CD14-positive monocyte (primary cell): ENCODE results near the gene MCOLN2. TPM values are rescaled to one million over a fixed set of nuclear protein-coding genes. Genes with fewer than 3 reads are reported as not detected.

Experiments
- DNase-seq, 3 donors: peaks; one replicate each; pipeline ENCODE4 v3.0.0-alpha.2; 2011 to 2022
- H2AFZ ChIP-seq: 2 replicates; pipeline ENCODE4 v1.6.0; 2012; ENCODE audit warnings: mild to moderate bottlenecking, low read depth, low read length, inconsistent platforms; ENCODE audit not compliant: insufficient read depth, poor library complexity, severe bottlenecking
- H3K27ac ChIP-seq, 2 donors: 1 replicate in 1 of 2; 2 replicates in 1 of 2; pipeline ENCODE4 v1.5.1; 2012 to 2013; ENCODE audit warnings: low read length in 2 of 2, control low read depth in 1 of 2, inconsistent platforms in 1 of 2, low read depth in 1 of 2, mild to moderate bottlenecking in 1 of 2
- H3K27me3 ChIP-seq, 2 donors: one replicate each; pipeline versions ENCODE4 v1.6.0 to v1.6.1; 2011 to 2013; ENCODE audit warnings: low read length in 2 of 2; ENCODE audit not compliant: control insufficient read depth in 2 of 2, insufficient read depth in 2 of 2
- H3K36me3 ChIP-seq, 2 donors: replicated peaks in 1 of 2; 1 replicate in 1 of 2; 2 replicates in 1 of 2; pipeline versions ENCODE4 v1.5.1 to v1.6.1; 2012 to 2013; ENCODE audit warnings: low read length in 2 of 2, control low read depth in 1 of 2, inconsistent platforms in 1 of 2, mild to moderate bottlenecking in 1 of 2; ENCODE audit not compliant: insufficient read depth in 2 of 2, control insufficient read depth in 1 of 2
- H3K4me1 ChIP-seq, 2 donors: 1 replicate in 1 of 2; 2 replicates in 1 of 2; pipeline versions ENCODE4 v1.5.1 to v1.6.1; 2012 to 2013; ENCODE audit warnings: low read length in 2 of 2, control low read depth in 1 of 2, inconsistent platforms in 1 of 2, mild to moderate bottlenecking in 1 of 2, moderate library complexity in 1 of 2; ENCODE audit not compliant: insufficient read depth in 2 of 2, control insufficient read depth in 1 of 2
- H3K4me2 ChIP-seq: replicated peaks from 2 replicates; pipeline ENCODE3; 2012; ENCODE audit warnings: low read length, moderate library complexity, mild to moderate bottlenecking; ENCODE audit not compliant: poor library complexity, severe bottlenecking; ENCODE audit errors: extremely low read depth
- H3K4me3 ChIP-seq, 3 experiments: fragments of 200-600 bp in 1 of 3; sonication (generic) in 1 of 3; replicated peaks in 1 of 3; 1 replicate in 2 of 3; 2 replicates in 1 of 3; pipeline ENCODE4 v1.5.1; 2011 to 2013; ENCODE audit warnings: low read length in 3 of 3, mild to moderate bottlenecking in 3 of 3, control low read depth in 2 of 3, low read depth in 2 of 3, inconsistent platforms in 1 of 3, moderate library complexity in 1 of 3
- H3K79me2 ChIP-seq: 2 replicates; pipeline ENCODE4 v1.6.0; 2012; ENCODE audit warnings: mild to moderate bottlenecking, control low read depth, inconsistent platforms, low read length, moderate library complexity; ENCODE audit not compliant: insufficient read depth
- H3K9ac ChIP-seq: 2 replicates; pipeline ENCODE4 v1.6.0; 2017; ENCODE audit warnings: low read length, mild to moderate bottlenecking; ENCODE audit not compliant: insufficient read depth, poor library complexity, severe bottlenecking
- H3K9me3 ChIP-seq, 2 donors: replicated peaks in 1 of 2; 1 replicate in 1 of 2; 2 replicates in 1 of 2; pipeline versions ENCODE4 v1.5.1 to v1.6.1; 2012 to 2013; ENCODE audit warnings: low read length in 2 of 2, control low read depth in 1 of 2; ENCODE audit not compliant: control insufficient read depth in 1 of 2, insufficient read depth in 1 of 2
- H4K20me1 ChIP-seq: 2 replicates; pipeline ENCODE4 v1.6.0; 2012; ENCODE audit warnings: mild to moderate bottlenecking, low read length, control low read depth, moderate library complexity; ENCODE audit not compliant: insufficient read depth
- H3K27ac Mint-ChIP-seq, 7 donors: one replicate each; pipeline ENCODE4 v1.8.0; 2020; ENCODE audit warnings: mild to moderate bottlenecking in 7 of 7, mixed read lengths in 7 of 7, moderate library complexity in 6 of 7, inconsistent platforms in 2 of 7
- H3K27me3 Mint-ChIP-seq, 3 donors: one replicate each; pipeline ENCODE4 v1.8.0; 2021 to 2022; ENCODE audit warnings: low read depth in 3 of 3, mild to moderate bottlenecking in 3 of 3, mixed read lengths in 3 of 3, moderate library complexity in 3 of 3, inconsistent platforms in 1 of 3
- H3K36me3 Mint-ChIP-seq, 2 donors: one replicate each; pipeline ENCODE4 v1.8.0; 2020; ENCODE audit warnings: mixed read lengths in 2 of 2, inconsistent platforms in 1 of 2, mild to moderate bottlenecking in 1 of 2
- H3K4me1 Mint-ChIP-seq: one replicate; pipeline ENCODE4 v1.8.0; 2020; ENCODE audit warnings: mild to moderate bottlenecking, mixed read lengths
- H3K4me3 Mint-ChIP-seq, 2 donors: one replicate each; pipeline ENCODE4 v1.8.0; 2020; ENCODE audit warnings: mild to moderate bottlenecking in 2 of 2, mixed read lengths in 2 of 2, moderate library complexity in 1 of 2
- H3K9me3 Mint-ChIP-seq, 7 donors: one replicate each; pipeline ENCODE4 v1.8.0; 2020 to 2022; ENCODE audit warnings: mixed read lengths in 7 of 7, mild to moderate bottlenecking in 6 of 7, moderate library complexity in 6 of 7, inconsistent platforms in 2 of 7
- WGBS: methylation state at CpG from one replicate; pipeline ENCODE4 v1.1.5; 2013; ENCODE audit warnings: missing lambda C conversion rate; ENCODE audit not compliant: insufficient coverage; 5-methylcytosine and 5-hydroxymethylcytosine counted together
- intact Hi-C, 2 donors: fragments of 100-400 bp; cut with micrococcal nuclease; formaldehyde crosslinking; loops; one replicate each; pipeline versions ENCODE4 v1.15.0 to v1.15.1; 2023
- polyA plus RNA-seq, 3 donors: library from polyadenylated mRNA; depleted of rRNA in 1 of 3; unstranded in 2 of 3; stranded (reverse) in 1 of 3; fragments of 300-500 nt in 2 of 3; fragments of >200 nt in 1 of 3; fragmentation: Illumina TruSeq in 2 of 3; gene quantifications; 1 replicate in 2 of 3; 2 replicates in 1 of 3; pipeline ENCODE4 v1.2.3, GENCODE V29; 2012 to 2021
- TF ChIP-seq, protein P1 (sequence below): fragments of 200-600 bp; IDR thresholded peaks from one replicate; pipeline ENCODE4 v1.8.0; 2022; ENCODE audit warnings: antibody characterized with exemption, mild to moderate bottlenecking

The MCOLN2 gene
- polyA plus RNA-seq, 3 donors: 0.51 to 2.7 (median 1.1) TPM

DNA sequence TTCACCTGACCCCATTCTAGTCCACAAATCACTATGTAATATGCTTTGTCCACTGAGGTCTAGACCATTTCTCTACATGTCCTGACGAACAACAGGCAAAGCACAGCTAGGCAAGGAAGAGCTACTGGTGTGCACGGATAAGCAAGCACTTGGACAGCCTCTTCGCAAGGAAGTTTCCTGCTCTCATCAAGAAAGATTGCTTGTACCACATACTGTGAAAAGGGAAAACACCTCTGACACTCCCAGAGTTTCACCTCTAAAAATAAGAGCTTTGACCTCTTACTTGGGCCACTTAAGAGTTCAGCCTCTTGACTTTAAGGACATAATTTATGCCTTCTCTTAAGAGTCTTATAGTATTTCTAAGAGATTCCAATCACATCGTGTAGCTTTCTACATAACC is 67.9 kb downstream of the MCOLN2 start:
- H4K20me1 ChIP-seq: no peaks in the 10 kb centered on the region
- H3K36me3 ChIP-seq: no peaks in the 10 kb centered on the region
- intact Hi-C loops: no loop called here
- H3K4me1 ChIP-seq: no peaks in the 10 kb centered on the region
- H3K4me3 ChIP-seq: no peak overlapping the region
- Mint-ChIP-seq H3K36me3 (no peaks in the 10 kb centered on the region), H3K27me3 (peaks cover 0 to 3% (median 2%) of the 10 kb centered on the region in 3 donors), H3K9me3 (no peaks in the 10 kb centered on the region), H3K27ac (no peak overlapping the region), H3K4me1 (no peaks in the 10 kb centered on the region), H3K4me3 (no peak overlapping the region)
- no peak for DNase-seq
- 100% methylated on average over 2 of the region's 4 CpGs for WGBS
- H2AFZ ChIP-seq: no peak overlapping the region
- H3K27me3 ChIP-seq: no peaks in the 10 kb centered on the region
- H3K9me3 ChIP-seq: no peaks in the 10 kb centered on the region
- no peak overlapping the region for H3K27ac ChIP-seq
- TF ChIP-seq, protein P1, sequence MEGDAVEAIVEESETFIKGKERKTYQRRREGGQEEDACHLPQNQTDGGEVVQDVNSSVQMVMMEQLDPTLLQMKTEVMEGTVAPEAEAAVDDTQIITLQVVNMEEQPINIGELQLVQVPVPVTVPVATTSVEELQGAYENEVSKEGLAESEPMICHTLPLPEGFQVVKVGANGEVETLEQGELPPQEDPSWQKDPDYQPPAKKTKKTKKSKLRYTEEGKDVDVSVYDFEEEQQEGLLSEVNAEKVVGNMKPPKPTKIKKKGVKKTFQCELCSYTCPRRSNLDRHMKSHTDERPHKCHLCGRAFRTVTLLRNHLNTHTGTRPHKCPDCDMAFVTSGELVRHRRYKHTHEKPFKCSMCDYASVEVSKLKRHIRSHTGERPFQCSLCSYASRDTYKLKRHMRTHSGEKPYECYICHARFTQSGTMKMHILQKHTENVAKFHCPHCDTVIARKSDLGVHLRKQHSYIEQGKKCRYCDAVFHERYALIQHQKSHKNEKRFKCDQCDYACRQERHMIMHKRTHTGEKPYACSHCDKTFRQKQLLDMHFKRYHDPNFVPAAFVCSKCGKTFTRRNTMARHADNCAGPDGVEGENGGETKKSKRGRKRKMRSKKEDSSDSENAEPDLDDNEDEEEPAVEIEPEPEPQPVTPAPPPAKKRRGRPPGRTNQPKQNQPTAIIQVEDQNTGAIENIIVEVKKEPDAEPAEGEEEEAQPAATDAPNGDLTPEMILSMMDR: no peak
- H3K79me2 ChIP-seq: no peaks in the 10 kb centered on the region
- H3K4me2 ChIP-seq: no peak overlapping the region
- H3K9ac ChIP-seq: no peak overlapping the region

DNA sequence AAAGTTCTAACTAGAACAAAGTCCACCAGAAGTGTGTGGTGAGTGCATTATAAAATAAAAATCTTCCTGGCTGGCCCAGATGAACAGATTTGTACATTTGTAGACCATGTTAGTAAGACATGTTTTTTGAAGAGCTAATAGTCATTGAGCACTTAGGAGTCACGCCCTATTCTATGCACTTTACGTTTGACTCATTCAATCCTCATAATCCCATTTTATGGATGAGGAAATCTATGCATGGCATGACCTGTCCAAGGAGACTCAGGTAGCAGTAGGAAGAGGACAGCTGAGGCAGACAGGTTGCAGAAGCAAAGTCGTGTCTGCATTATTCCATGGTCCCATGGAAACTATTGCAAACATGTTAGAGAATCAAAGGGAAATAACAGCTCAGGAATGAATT is 73.6 kb downstream of the MCOLN2 start:
- no peaks in the 10 kb centered on the region for H3K9me3 Mint-ChIP-seq
- Histone ChIP-seq H3K36me3 (no peaks in the 10 kb centered on the region), H2AFZ (no peak overlapping the region), H4K20me1 (no peaks in the 10 kb centered on the region), H3K27me3 (no peaks in the 10 kb centered on the region), H3K4me1 (no peaks in the 10 kb centered on the region), H3K4me3 (no peak overlapping the region), H3K9ac (no peak overlapping the region), H3K9me3 (no peaks in the 10 kb centered on the region), H3K79me2 (no peaks in the 10 kb centered on the region), H3K4me2 (no peak overlapping the region), H3K27ac (no peak overlapping the region)
- TF ChIP-seq, protein P1: no peak
- intact Hi-C loops: no loop called here
- WGBS: 89% methylated on average over 1 of the region's 3 CpGs
- no peak overlapping the region for H3K4me3 Mint-ChIP-seq
- peaks cover 0 to 5% (median 1%) of the 10 kb centered on the region in 3 donors for H3K27me3 Mint-ChIP-seq
- H3K4me1 Mint-ChIP-seq: no peaks in the 10 kb centered on the region
- H3K36me3 Mint-ChIP-seq: no peaks in the 10 kb centered on the region
- H3K27ac Mint-ChIP-seq: no peak overlapping the region
- DNase-seq: no peak
